ENCODE results near the gene NDFIP2. TPM values are rescaled to one million over a fixed set of nuclear protein-coding genes. Genes with fewer than 3 reads are reported as not detected.
A peak's percentile ranks its signal among the peaks of the same experiment; 100 is the strongest.

NDFIP2 gene, protein sequence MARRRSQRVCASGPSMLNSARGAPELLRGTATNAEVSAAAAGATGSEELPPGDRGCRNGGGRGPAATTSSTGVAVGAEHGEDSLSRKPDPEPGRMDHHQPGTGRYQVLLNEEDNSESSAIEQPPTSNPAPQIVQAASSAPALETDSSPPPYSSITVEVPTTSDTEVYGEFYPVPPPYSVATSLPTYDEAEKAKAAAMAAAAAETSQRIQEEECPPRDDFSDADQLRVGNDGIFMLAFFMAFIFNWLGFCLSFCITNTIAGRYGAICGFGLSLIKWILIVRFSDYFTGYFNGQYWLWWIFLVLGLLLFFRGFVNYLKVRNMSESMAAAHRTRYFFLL
- total RNA-seq: 10 to 100 TPM; 19.0 to 54.9 (median 27.1) TPM

DNA sequence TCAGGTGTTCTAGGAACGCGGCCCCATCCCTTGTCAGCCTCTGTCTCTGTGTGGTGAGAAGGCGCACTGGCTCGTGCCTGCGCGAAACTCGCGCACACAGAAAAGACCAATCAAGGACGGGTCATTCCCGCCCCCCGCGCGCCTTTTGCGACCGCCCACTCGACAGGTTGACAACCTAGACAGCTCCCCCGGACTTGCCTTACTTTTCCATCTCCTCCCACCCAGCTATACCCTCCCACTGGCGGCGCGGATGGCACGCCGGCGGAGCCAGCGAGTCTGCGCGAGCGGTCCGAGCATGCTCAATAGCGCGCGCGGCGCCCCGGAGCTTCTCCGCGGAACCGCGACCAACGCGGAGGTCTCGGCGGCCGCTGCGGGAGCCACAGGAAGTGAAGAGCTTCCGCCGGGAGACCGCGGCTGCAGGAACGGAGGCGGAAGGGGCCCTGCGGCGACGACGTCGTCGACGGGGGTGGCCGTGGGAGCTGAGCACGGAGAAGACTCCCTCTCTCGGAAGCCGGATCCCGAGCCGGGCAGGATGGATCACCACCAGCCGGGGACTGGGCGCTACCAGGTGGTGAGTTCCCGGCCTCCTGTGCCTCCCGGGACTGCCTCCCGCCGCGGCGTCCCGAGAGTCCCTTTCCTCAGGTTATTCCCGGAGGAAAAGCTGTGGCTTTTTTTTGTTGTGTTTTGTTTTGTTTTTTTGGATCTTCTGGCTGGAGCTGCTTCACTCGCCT lies at the start of gene NDFIP2:
TSS of gene NDFIP2 (plus strand) at position 202 of the 731 bp plus-strand sequence. CDS start at position 251, 49 bp downstream.
- in situ Hi-C loops (cut with MboI; ENCODE audit: low pct_unique_long_range_greater_than_20kb in 2 of 9, low sequenced_read_pairs in 9 of 9, unreplicated experiment in 9 of 9): no loop called here
- WGBS, 10 experiments: 0 to 4% (median 0%) methylated on average over 1 to 29 of the region's 74 CpGs; no CpG with 5 or more reads in 1 of the 10 experiments
- ATAC-seq (replicated peaks in 6 of 8): peak; percentile 78 to 97 (median 94)
- H3K27ac ChIP-seq: peak within 1 kb of the TSS; percentile 44 to 65
- H3K4me3 ChIP-seq: peak within 1 kb of the TSS; percentile 52 to 96 (median 61)
- peaks cover 6 to 19% of the 10 kb centered on the region in 2 donors for H3K4me1 ChIP-seq (replicated peaks in 1 of 2)

GRCh38 chr13:79432086-79432485 lies 48.9 kb upstream of the NDFIP2 start:
- H3K27ac ChIP-seq: no peak overlapping the region
- H3K4me3 ChIP-seq: no peak overlapping the region
- in situ Hi-C loops (cut with MboI; ENCODE audit: low pct_unique_long_range_greater_than_20kb in 2 of 9, low sequenced_read_pairs in 9 of 9, unreplicated experiment in 9 of 9): loop anchor here in 2 of 9 experiments (25.0 kb wide), 1 partner anchor 105 kb away; no protein-coding TSS in a partner anchor
- no peak for ATAC-seq (replicated peaks in 6 of 8)
- peaks cover 0 to 8% of the 10 kb centered on the region in 2 donors for H3K4me1 ChIP-seq (replicated peaks in 1 of 2)
- 40 to 94% (median 82%) methylated on average over 1 to 6 of the region's 6 CpGs; no CpG with 5 or more reads in 5 of the 10 experiments for WGBS, 10 experiments

- 90 to 95% methylated on average over 2 to 6 of the region's 11 CpGs; no CpG with 5 or more reads in 8 of the 10 experiments for WGBS, 10 experiments
- H3K27ac ChIP-seq: no peak overlapping the region
- in situ Hi-C loops (cut with MboI; ENCODE audit: low pct_unique_long_range_greater_than_20kb in 2 of 9, low sequenced_read_pairs in 9 of 9, unreplicated experiment in 9 of 9): loop anchor here in 2 of 9 experiments (25.0 kb wide), 1 partner anchor 104 kb away; no protein-coding TSS in a partner anchor
- no peaks in the 10 kb centered on the region for H3K4me1 ChIP-seq (replicated peaks in 1 of 2)
- ATAC-seq (replicated peaks in 6 of 8): no peak
- H3K4me3 ChIP-seq: no peak overlapping the region
These were observed 48.0 kb upstream of the NDFIP2 start for GRCh38 chr13:79432992-79433391.

GRCh38 chr13:79434556-79434955 lies 46.4 kb upstream of the NDFIP2 start:
- ATAC-seq (replicated peaks in 6 of 8): peak in 2 of 8 experiments; percentile 66 to 84
- Histone ChIP-seq H3K4me3 (no peak overlapping the region), H3K27ac (no peak overlapping the region), H3K4me1 (replicated peaks in 1 of 2) (no peaks in the 10 kb centered on the region)
- in situ Hi-C loops (cut with MboI; ENCODE audit: low pct_unique_long_range_greater_than_20kb in 2 of 9, low sequenced_read_pairs in 9 of 9, unreplicated experiment in 9 of 9): loop anchor here in 2 of 9 experiments (25.0 kb wide), 1 partner anchor 103 kb away; no protein-coding TSS in a partner anchor
- WGBS, 10 experiments: 0 to 100% (median 63%) methylated on average over 1 of the region's 1 CpG; no CpG with 5 or more reads in 3 of the 10 experiments

DNA sequence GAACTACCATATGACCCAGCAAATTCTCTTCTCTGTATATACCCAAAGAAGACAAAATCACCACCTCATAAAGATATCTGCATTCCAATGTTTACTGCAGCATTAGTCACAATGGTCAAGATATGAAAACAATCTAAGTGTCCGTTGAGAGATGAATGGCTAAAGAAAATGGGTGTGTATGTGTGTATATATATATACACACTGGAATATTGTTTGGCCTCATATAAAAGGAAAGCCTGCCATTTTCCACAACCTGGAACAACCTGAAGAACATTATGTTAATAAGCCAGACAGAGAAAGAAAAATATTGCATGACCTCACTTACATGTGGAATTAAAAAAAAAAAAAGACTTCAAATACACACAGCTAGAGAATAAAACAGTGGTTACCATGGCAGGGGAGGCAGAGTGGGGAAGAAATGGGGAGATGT lies 45.4 kb upstream of the NDFIP2 start:
- no peaks in the 10 kb centered on the region for H3K4me1 ChIP-seq (replicated peaks in 1 of 2)
- H3K4me3 ChIP-seq: no peak overlapping the region
- 0 to 100% (median 72%) methylated on average over 1 of the region's 1 CpG; no CpG with 5 or more reads in 2 of the 10 experiments for WGBS, 10 experiments
- no peak overlapping the region for H3K27ac ChIP-seq
- peak in 5 of 8 experiments; percentile 13 to 64 (median 47) for ATAC-seq (replicated peaks in 6 of 8)
- in situ Hi-C loops (cut with MboI; ENCODE audit: low pct_unique_long_range_greater_than_20kb in 2 of 9, low sequenced_read_pairs in 9 of 9, unreplicated experiment in 9 of 9): loop anchor here in 2 of 9 experiments (25.0 kb wide), 1 partner anchor 102 kb away; no protein-coding TSS in a partner anchor

GRCh38 chr13:79439275-79439674 lies 41.7 kb upstream of the NDFIP2 start:
- peak in 3 of 8 experiments; percentile 37 to 78 (median 56) for ATAC-seq (replicated peaks in 6 of 8)
- WGBS, 10 experiments: 40 to 100% (median 100%) methylated on average over 1 of the region's 1 CpG; no CpG with 5 or more reads in 3 of the 10 experiments

DNA sequence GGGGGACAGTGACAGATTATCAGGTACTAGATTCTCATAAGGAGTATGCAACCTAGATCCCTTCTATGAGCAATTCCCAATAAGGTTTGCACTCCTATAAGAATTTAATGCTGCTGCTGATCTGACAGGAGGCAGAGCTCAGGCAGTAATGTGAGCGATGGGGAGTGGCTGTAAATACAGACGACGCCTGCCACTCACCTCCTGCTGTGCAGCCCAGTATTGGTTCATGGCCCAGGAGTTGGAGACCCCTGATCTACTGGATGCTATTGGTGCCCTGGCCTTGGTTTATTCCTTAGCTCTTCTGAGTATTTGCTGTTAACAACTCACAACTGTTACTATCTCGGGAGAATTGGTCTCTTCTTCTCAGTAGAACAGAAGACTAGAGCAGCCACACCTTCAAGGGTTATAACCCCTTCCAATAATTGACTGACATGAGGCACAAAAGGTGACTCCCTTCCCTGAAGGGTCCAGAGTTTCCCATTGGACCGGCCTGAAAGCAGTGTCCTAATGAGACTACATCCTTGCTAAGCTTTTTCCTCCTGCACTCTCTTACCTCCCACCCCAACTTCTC lies 39.9 kb upstream of the NDFIP2 start:
- H3K4me3 ChIP-seq: no peak overlapping the region
- no peak for ATAC-seq (replicated peaks in 6 of 8)
- in situ Hi-C loops (cut with MboI; ENCODE audit: low pct_unique_long_range_greater_than_20kb in 2 of 9, low sequenced_read_pairs in 9 of 9, unreplicated experiment in 9 of 9): loop anchor here in 2 of 9 experiments (25.0 kb wide), 1 partner anchor 96 kb away; no protein-coding TSS in a partner anchor
- no peaks in the 10 kb centered on the region for H3K4me1 ChIP-seq (replicated peaks in 1 of 2)
- H3K27ac ChIP-seq: no peak overlapping the region
- 50 to 100% (median 92%) methylated on average over 1 to 5 of the region's 5 CpGs; no CpG with 5 or more reads in 3 of the 10 experiments for WGBS, 10 experiments

More at GRCh38 chr13:79439275-79439674, 41.7 kb upstream of the NDFIP2 start:
- H3K27ac ChIP-seq: no peak overlapping the region
- H3K4me1 ChIP-seq (replicated peaks in 1 of 2): no peaks in the 10 kb centered on the region
- H3K4me3 ChIP-seq: no peak overlapping the region
- in situ Hi-C loops (cut with MboI; ENCODE audit: low pct_unique_long_range_greater_than_20kb in 2 of 9, low sequenced_read_pairs in 9 of 9, unreplicated experiment in 9 of 9): loop anchor here in 2 of 9 experiments (25.0 kb wide), 1 partner anchor 98 kb away; no protein-coding TSS in a partner anchor

DNA sequence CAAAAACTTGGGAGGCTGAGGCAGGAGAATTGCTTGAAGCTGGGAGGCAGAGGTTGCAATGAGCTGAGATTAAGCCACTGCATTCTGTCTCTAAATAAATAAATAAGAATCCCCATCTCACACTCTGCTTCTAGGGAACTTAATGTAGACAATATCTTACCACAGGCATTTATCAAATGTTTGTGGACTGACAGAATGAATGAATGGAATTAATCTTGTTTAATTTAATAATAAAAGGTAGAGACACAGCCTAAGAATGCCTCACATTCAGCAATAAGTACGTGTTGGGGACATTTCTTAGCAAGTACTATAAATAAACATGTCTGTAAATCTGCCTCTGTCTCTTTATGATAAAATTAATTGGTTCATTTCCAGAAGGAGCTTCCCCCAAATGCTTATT lies 38.7 kb upstream of the NDFIP2 start:
- WGBS, 10 experiments: 0 to 100% (median 88%) methylated on average over 1 of the region's 1 CpG; no CpG with 5 or more reads in 3 of the 10 experiments
- in situ Hi-C loops (cut with MboI; ENCODE audit: low pct_unique_long_range_greater_than_20kb in 2 of 9, low sequenced_read_pairs in 9 of 9, unreplicated experiment in 9 of 9): loop anchor here in 2 of 9 experiments (25.0 kb wide), 1 partner anchor 95 kb away; no protein-coding TSS in a partner anchor

GRCh38 chr13:79442706-79443105 lies 38.2 kb upstream of the NDFIP2 start:
- H3K4me1 ChIP-seq (replicated peaks in 1 of 2): no peaks in the 10 kb centered on the region
- 47 to 100% (median 92%) methylated on average over 1 to 3 of the region's 3 CpGs for WGBS, 10 experiments
- no peak for ATAC-seq (replicated peaks in 6 of 8)
- in situ Hi-C loops (cut with MboI; ENCODE audit: low pct_unique_long_range_greater_than_20kb in 2 of 9, low sequenced_read_pairs in 9 of 9, unreplicated experiment in 9 of 9): loop anchor here in 2 of 9 experiments (25.0 kb wide), 1 partner anchor 95 kb away; no protein-coding TSS in a partner anchor
- no peak overlapping the region for H3K27ac ChIP-seq
- no peak overlapping the region for H3K4me3 ChIP-seq

More for the DNA sequence above, 38.7 kb upstream of the NDFIP2 start:
- H3K4me1 ChIP-seq (replicated peaks in 1 of 2): no peaks in the 10 kb centered on the region
- H3K4me3 ChIP-seq: no peak overlapping the region
- no peak for ATAC-seq (replicated peaks in 6 of 8)
- no peak overlapping the region for H3K27ac ChIP-seq

GRCh38 chr13:79445968-79446645 lies 34.8 kb upstream of the NDFIP2 start:
- Histone ChIP-seq H3K4me1 (replicated peaks in 1 of 2) (no peaks in the 10 kb centered on the region), H3K27ac (no peak overlapping the region), H3K4me3 (no peak overlapping the region)
- 50 to 100% (median 90%) methylated on average over 1 to 11 of the region's 11 CpGs; no CpG with 5 or more reads in 2 of the 10 experiments for WGBS, 10 experiments
- ATAC-seq (replicated peaks in 6 of 8): no peak
- in situ Hi-C loops (cut with MboI; ENCODE audit: low pct_unique_long_range_greater_than_20kb in 2 of 9, low sequenced_read_pairs in 9 of 9, unreplicated experiment in 9 of 9): loop anchor here in 2 of 9 experiments (25.0 kb wide), 1 partner anchor 91 kb away; no protein-coding TSS in a partner anchor

DNA sequence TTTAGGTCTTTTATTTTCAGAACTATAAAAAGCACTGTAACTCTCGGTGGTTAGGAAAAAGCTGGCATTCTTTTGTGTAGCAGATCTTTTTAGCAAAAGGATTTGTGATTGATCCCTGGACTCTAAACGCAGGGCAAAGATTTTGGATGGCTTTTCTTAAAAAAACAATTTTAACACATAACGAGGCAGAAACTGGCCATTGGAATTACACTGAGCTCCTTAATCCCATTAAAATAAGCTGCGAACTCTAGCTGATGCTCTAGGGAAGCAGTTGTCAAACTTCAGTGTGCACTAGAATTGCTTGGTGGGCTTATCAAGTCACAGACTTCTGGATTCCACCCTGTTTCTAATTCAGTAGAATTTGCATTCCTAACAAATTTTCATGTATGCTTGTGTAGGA lies 33.8 kb upstream of the NDFIP2 start:
- ATAC-seq (replicated peaks in 6 of 8): no peak
- no peak overlapping the region for H3K27ac ChIP-seq
- 56 to 100% (median 80%) methylated on average over 1 to 4 of the region's 4 CpGs for WGBS, 10 experiments
- H3K4me1 ChIP-seq (replicated peaks in 1 of 2): peaks cover 0 to 6% of the 10 kb centered on the region in 2 donors
- in situ Hi-C loops (cut with MboI; ENCODE audit: low pct_unique_long_range_greater_than_20kb in 2 of 9, low sequenced_read_pairs in 9 of 9, unreplicated experiment in 9 of 9): loop anchor here in 2 of 9 experiments (25.0 kb wide), 1 partner anchor 90 kb away; no protein-coding TSS in a partner anchor
- no peak overlapping the region for H3K4me3 ChIP-seq

All from motor neuron (in vitro differentiated cells).